ENCODE measurements around the gene STX16. TPM values are rescaled to one million over a fixed set of nuclear protein-coding genes. Genes with fewer than 3 reads are reported as not detected.

Gene STX16
- total and polyA plus RNA-seq, 5 donors from 2014 or later = 22.8 to 190 (median 27.0) TPM

- Histone ChIP-seq H3K4me1 (ENCODE audit: control insufficient read depth, insufficient read depth, low read length, poor library complexity, severe bottlenecking) (no peaks in the 10 kb centered on the region), H3K27me3 (ENCODE audit: control insufficient read depth, insufficient read depth, low read length) (no peaks in the 10 kb centered on the region), H3K9me3 (ENCODE audit: control insufficient read depth in 2 of 2, low read length in 2 of 2) (no peaks in the 10 kb centered on the region), H3K4me3 (ENCODE audit: low read depth, low read length) (no peak overlapping the region), H3K27ac (ENCODE audit: insufficient read depth, low read length, poor library complexity, severe bottlenecking) (no peak overlapping the region), H3K36me3 (ENCODE audit: control insufficient read depth, insufficient read depth, low read length) (peaks cover 6% of the 10 kb centered on the region)
- DNase-seq (no peak), ATAC-seq (ENCODE audit: low read depth in 2 of 2) (no peak)
- H3K9me3 Mint-ChIP-seq = no peaks in the 10 kb centered on the region
- peak overlapping the region in 1 of 3 donors; percentile 13 for H3K27ac Mint-ChIP-seq
- H3K27me3 Mint-ChIP-seq = no peaks in the 10 kb centered on the region
- H3K4me3 Mint-ChIP-seq = no peak overlapping the region
- peaks cover 0 to 2% (median 0%) of the 10 kb centered on the region in 4 donors for H3K4me1 Mint-ChIP-seq
- H3K36me3 Mint-ChIP-seq = peaks cover 17% of the 10 kb centered on the region
Observed at GRCh38 chr20:58709013-58709702, 58.1 kb downstream of the STX16 start.

DNA sequence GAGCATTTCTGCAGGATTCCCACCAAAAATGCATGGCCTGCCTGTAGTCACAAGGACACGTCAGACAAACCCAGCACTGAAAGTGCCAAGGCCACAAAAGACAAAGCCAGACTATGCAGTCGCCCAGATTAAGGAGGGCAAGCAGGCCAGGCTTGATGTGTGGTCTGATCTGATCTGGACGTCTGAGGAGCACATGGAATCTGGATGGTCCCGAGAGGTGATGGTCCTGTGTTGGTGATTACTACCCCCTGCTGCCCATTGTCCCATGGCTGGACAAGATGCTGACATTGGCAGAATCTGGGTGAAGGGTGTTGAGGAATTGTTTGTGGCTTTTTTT is 58.6 kb downstream of the STX16 start:
- H3K27me3 ChIP-seq (ENCODE audit: control insufficient read depth, insufficient read depth, low read length) = no peaks in the 10 kb centered on the region
- Mint-ChIP-seq H3K27ac (no peak overlapping the region), H3K9me3 (no peaks in the 10 kb centered on the region), H3K27me3 (no peaks in the 10 kb centered on the region), H3K36me3 (peaks cover 14% of the 10 kb centered on the region), H3K4me1 (peaks cover 0 to 2% (median 0%) of the 10 kb centered on the region in 4 donors), H3K4me3 (no peak overlapping the region)
- ATAC-seq (ENCODE audit: low read depth in 2 of 2) = no peak
- H3K27ac ChIP-seq (ENCODE audit: insufficient read depth, low read length, poor library complexity, severe bottlenecking) = no peak overlapping the region
- H3K4me1 ChIP-seq (ENCODE audit: control insufficient read depth, insufficient read depth, low read length, poor library complexity, severe bottlenecking) = no peaks in the 10 kb centered on the region
- H3K9me3 ChIP-seq (ENCODE audit: control insufficient read depth in 2 of 2, low read length in 2 of 2) = no peaks in the 10 kb centered on the region
- H3K36me3 ChIP-seq (ENCODE audit: control insufficient read depth, insufficient read depth, low read length) = peaks cover 3% of the 10 kb centered on the region
- H3K4me3 ChIP-seq (ENCODE audit: low read depth, low read length) = no peak overlapping the region
- DNase-seq = no peak

GRCh38 chr20:58710481-58711265 is 59.6 kb downstream of the STX16 start:
- no peaks in the 10 kb centered on the region for H3K27me3 Mint-ChIP-seq
- H3K27ac Mint-ChIP-seq = no peak overlapping the region
- H3K4me1 Mint-ChIP-seq = no peaks in the 10 kb centered on the region
- Histone ChIP-seq H3K9me3 (ENCODE audit: control insufficient read depth in 2 of 2, low read length in 2 of 2) (no peaks in the 10 kb centered on the region), H3K27ac (ENCODE audit: insufficient read depth, low read length, poor library complexity, severe bottlenecking) (no peak overlapping the region), H3K27me3 (ENCODE audit: control insufficient read depth, insufficient read depth, low read length) (no peaks in the 10 kb centered on the region), H3K36me3 (ENCODE audit: control insufficient read depth, insufficient read depth, low read length) (no peaks in the 10 kb centered on the region), H3K4me3 (ENCODE audit: low read depth, low read length) (no peak overlapping the region), H3K4me1 (ENCODE audit: control insufficient read depth, insufficient read depth, low read length, poor library complexity, severe bottlenecking) (no peaks in the 10 kb centered on the region)
- peaks cover 6% of the 10 kb centered on the region for H3K36me3 Mint-ChIP-seq
- no peaks in the 10 kb centered on the region for H3K9me3 Mint-ChIP-seq
- ATAC-seq (ENCODE audit: low read depth in 2 of 2) (no peak), DNase-seq (no peak)
- H3K4me3 Mint-ChIP-seq = no peak overlapping the region

DNA sequence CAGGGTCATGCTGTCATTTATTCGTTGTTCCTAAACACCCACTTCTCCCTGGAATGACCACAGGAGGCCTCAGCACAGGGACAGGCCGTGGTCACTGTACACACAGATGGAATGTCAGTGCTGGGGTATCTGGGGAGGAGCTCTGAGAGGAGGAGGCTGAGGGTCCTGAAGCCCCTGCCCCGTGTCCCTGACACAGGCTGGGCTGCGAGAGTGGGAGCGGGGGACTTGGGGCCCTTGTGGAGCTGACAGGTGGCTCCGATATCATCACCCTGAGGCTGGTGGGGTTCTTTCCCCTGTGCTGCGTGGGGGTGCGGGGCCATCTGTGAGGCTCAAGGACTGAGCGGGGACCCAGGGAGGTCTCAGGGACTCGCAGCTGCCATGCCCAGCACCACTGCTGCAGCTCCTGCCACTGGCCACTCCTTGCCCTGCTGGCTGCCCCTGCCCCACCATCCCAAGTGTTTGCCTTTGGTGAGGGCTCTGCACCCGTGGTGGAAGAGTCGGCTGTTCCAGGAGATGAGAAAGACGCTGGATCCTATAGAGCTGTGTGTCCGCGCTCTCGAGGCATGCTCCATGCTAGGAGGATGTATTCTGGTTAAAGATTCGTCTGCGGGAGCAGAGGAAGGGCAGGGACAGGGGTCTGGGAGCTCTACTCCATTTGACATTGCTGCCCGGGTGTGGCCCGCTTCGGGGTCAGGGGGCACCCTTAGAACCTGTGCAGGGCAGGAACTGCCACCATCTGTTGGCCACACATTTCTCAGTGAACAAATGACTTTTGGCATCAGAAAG is 60.4 kb downstream of the STX16 start:
- H3K27me3 ChIP-seq (ENCODE audit: control insufficient read depth, insufficient read depth, low read length) = no peaks in the 10 kb centered on the region
- no peaks in the 10 kb centered on the region for H3K27me3 Mint-ChIP-seq
- DNase-seq = no peak
- H3K27ac Mint-ChIP-seq = no peak overlapping the region
- no peak for ATAC-seq (ENCODE audit: low read depth in 2 of 2)
- peaks cover 6% of the 10 kb centered on the region for H3K36me3 Mint-ChIP-seq
- H3K4me1 ChIP-seq (ENCODE audit: control insufficient read depth, insufficient read depth, low read length, poor library complexity, severe bottlenecking) = no peaks in the 10 kb centered on the region
- H3K9me3 ChIP-seq (ENCODE audit: control insufficient read depth in 2 of 2, low read length in 2 of 2) = no peaks in the 10 kb centered on the region
- no peak overlapping the region for H3K27ac ChIP-seq (ENCODE audit: insufficient read depth, low read length, poor library complexity, severe bottlenecking)
- no peaks in the 10 kb centered on the region for H3K36me3 ChIP-seq (ENCODE audit: control insufficient read depth, insufficient read depth, low read length)
- no peak overlapping the region for H3K4me3 ChIP-seq (ENCODE audit: low read depth, low read length)
- H3K9me3 Mint-ChIP-seq = no peaks in the 10 kb centered on the region
- H3K4me3 Mint-ChIP-seq = no peak overlapping the region
- no peaks in the 10 kb centered on the region for H3K4me1 Mint-ChIP-seq

- no peaks in the 10 kb centered on the region for H3K27me3 ChIP-seq (ENCODE audit: control insufficient read depth, insufficient read depth, low read length)
- Mint-ChIP-seq H3K27ac (no peak overlapping the region), H3K4me3 (no peak overlapping the region), H3K36me3 (peaks cover 6% of the 10 kb centered on the region), H3K4me1 (no peaks in the 10 kb centered on the region), H3K27me3 (no peaks in the 10 kb centered on the region), H3K9me3 (no peaks in the 10 kb centered on the region)
- no peak overlapping the region for H3K4me3 ChIP-seq (ENCODE audit: low read depth, low read length)
- ATAC-seq (ENCODE audit: low read depth in 2 of 2) (no peak), DNase-seq (no peak)
- no peaks in the 10 kb centered on the region for H3K9me3 ChIP-seq (ENCODE audit: control insufficient read depth in 2 of 2, low read length in 2 of 2)
- H3K4me1 ChIP-seq (ENCODE audit: control insufficient read depth, insufficient read depth, low read length, poor library complexity, severe bottlenecking) = no peaks in the 10 kb centered on the region
- no peaks in the 10 kb centered on the region for H3K36me3 ChIP-seq (ENCODE audit: control insufficient read depth, insufficient read depth, low read length)
- H3K27ac ChIP-seq (ENCODE audit: insufficient read depth, low read length, poor library complexity, severe bottlenecking) = no peak overlapping the region
Observed at GRCh38 chr20:58712151-58712791, 61.2 kb downstream of the STX16 start.

- no peak overlapping the region for H3K27ac Mint-ChIP-seq
Observed at GRCh38 chr20:58712806-58713731, 62.0 kb downstream of the STX16 start.

More at GRCh38 chr20:58712806-58713731, 62.0 kb downstream of the STX16 start:
- Histone ChIP-seq H3K4me1 (ENCODE audit: control insufficient read depth, insufficient read depth, low read length, poor library complexity, severe bottlenecking) (no peaks in the 10 kb centered on the region), H3K9me3 (ENCODE audit: control insufficient read depth in 2 of 2, low read length in 2 of 2) (no peaks in the 10 kb centered on the region), H3K27me3 (ENCODE audit: control insufficient read depth, insufficient read depth, low read length) (no peaks in the 10 kb centered on the region), H3K27ac (ENCODE audit: insufficient read depth, low read length, poor library complexity, severe bottlenecking) (no peak overlapping the region), H3K36me3 (ENCODE audit: control insufficient read depth, insufficient read depth, low read length) (no peaks in the 10 kb centered on the region), H3K4me3 (ENCODE audit: low read depth, low read length) (no peak overlapping the region)
- no peaks in the 10 kb centered on the region for H3K27me3 Mint-ChIP-seq
- no peaks in the 10 kb centered on the region for H3K4me1 Mint-ChIP-seq
- peaks cover 6% of the 10 kb centered on the region for H3K36me3 Mint-ChIP-seq
- no peak overlapping the region for H3K4me3 Mint-ChIP-seq
- no peak for ATAC-seq (ENCODE audit: low read depth in 2 of 2)
- no peaks in the 10 kb centered on the region for H3K9me3 Mint-ChIP-seq
- no peak for DNase-seq

All from CD4-positive, CD25-positive, alpha-beta regulatory T cell (primary cell).